ENCODE measurements around the gene WNT11.

The WNT11 gene

DNA sequence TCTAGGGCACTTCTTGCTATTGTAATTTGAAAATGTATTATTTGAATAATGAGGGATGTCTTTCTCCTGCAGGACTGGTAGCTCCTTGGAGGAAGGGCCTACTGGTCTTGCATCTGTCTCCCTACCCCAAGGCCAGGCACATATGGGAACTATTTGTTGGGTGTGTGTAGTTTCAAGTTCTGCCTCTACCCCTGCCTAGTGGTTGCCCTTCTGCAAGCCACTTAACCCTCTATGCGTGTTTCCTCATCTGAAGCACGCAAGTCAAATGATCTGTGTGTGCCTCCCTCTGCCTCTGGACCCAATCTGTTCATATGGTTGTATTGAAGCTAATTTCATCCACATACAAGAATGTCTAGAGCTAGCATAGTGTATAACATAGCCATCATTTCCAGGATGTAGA is 67.0 kb downstream of the WNT11 start:
- ATAC-seq: no peak
- TF ChIP-seq CSRNP3 (CRISPR knock-in tag; IDR thresholded peaks at IDR 0.05) (no peak), ZFP3 (CRISPR knock-in tag; IDR thresholded peaks at IDR 0.05) (no peak), ARNTL (CRISPR knock-in tag; IDR thresholded peaks at IDR 0.05; ENCODE audit: borderline replicate concordance, low read depth) (no peak), POU6F1 (CRISPR knock-in tag; IDR thresholded peaks at IDR 0.05; ENCODE audit: borderline replicate concordance, low read depth) (no peak), ZC3H10 (CRISPR knock-in tag; IDR thresholded peaks at IDR 0.05) (no peak), ISL1 (CRISPR knock-in tag; IDR thresholded peaks at IDR 0.05) (no peak), ZNF8 (CRISPR knock-in tag; IDR thresholded peaks at IDR 0.05) (no peak), ZFP30 (CRISPR knock-in tag; IDR thresholded peaks at IDR 0.05) (no peak), PPARA (CRISPR knock-in tag; IDR thresholded peaks at IDR 0.05; ENCODE audit: borderline replicate concordance) (no peak), RARB (CRISPR knock-in tag; IDR thresholded peaks at IDR 0.05) (no peak), TOX (CRISPR knock-in tag; IDR thresholded peaks at IDR 0.05; ENCODE audit: borderline replicate concordance) (no peak)

Data from SK-N-SH treated with all-trans-retinoic acid at 6 μM for 48 hours (cell line).